ENCODE data around the gene CROCC2.

Gene CROCC2

GRCh38 chr2:240990726-240991377, 84.7 kb downstream of the CROCC2 start:
- no peak for DNase-seq (ENCODE audit: low read depth, low spot score)
- TF ChIP-seq CTCF (IDR thresholded peaks at IDR 0.05; ENCODE audit: low read depth, low read length): no peak
- in situ Hi-C loops (cut with HindIII; ENCODE audit: low sequenced_read_pairs): no loop called here
- no peak overlapping the region for H3K4me3 ChIP-seq (ENCODE audit: low read depth, low read length)

- DNase-seq (ENCODE audit: low read depth, low spot score): peak; percentile 97
- TF ChIP-seq CTCF (IDR thresholded peaks at IDR 0.05; ENCODE audit: low read depth, low read length): no peak
- H3K4me3 ChIP-seq (ENCODE audit: low read depth, low read length): no peak overlapping the region
- in situ Hi-C loops (cut with HindIII; ENCODE audit: low sequenced_read_pairs): no loop called here
Observed at GRCh38 chr2:240991378-240992263, 85.5 kb downstream of the CROCC2 start.

GRCh38 chr2:240992572-240993291, 86.6 kb downstream of the CROCC2 start:
- DNase-seq (ENCODE audit: low read depth, low spot score): no peak
- in situ Hi-C loops (cut with HindIII; ENCODE audit: low sequenced_read_pairs): no loop called here
- H3K4me3 ChIP-seq (ENCODE audit: low read depth, low read length): no peak overlapping the region
- TF ChIP-seq CTCF (IDR thresholded peaks at IDR 0.05; ENCODE audit: low read depth, low read length): no peak

- TF ChIP-seq CTCF (IDR thresholded peaks at IDR 0.05; ENCODE audit: low read depth, low read length): no peak
- no peak overlapping the region for H3K4me3 ChIP-seq (ENCODE audit: low read depth, low read length)
- no peak for DNase-seq (ENCODE audit: low read depth, low spot score)
- in situ Hi-C loops (cut with HindIII; ENCODE audit: low sequenced_read_pairs): no loop called here
Observed at GRCh38 chr2:240993446-240994170, 87.5 kb downstream of the CROCC2 start.

GRCh38 chr2:240994171-240994896, 88.2 kb downstream of the CROCC2 start:
- TF ChIP-seq CTCF (IDR thresholded peaks at IDR 0.05; ENCODE audit: low read depth, low read length): no peak
- no peak overlapping the region for H3K4me3 ChIP-seq (ENCODE audit: low read depth, low read length)
- DNase-seq (ENCODE audit: low read depth, low spot score): no peak
- in situ Hi-C loops (cut with HindIII; ENCODE audit: low sequenced_read_pairs): no loop called here
